Measurements from ENCODE around the gene OR10A2. TPM values are rescaled to one million over a fixed set of nuclear protein-coding genes. Genes with fewer than 3 reads are reported as not detected.
"Not testable (repeated sequence)": the region's sequence is repeated elsewhere in the genome, so short reads cannot be mapped to it uniquely, and the experiment has no call there.

The OR10A2 gene
- total RNA-seq, 4 donors from 2014 or later: not detected

DNA sequence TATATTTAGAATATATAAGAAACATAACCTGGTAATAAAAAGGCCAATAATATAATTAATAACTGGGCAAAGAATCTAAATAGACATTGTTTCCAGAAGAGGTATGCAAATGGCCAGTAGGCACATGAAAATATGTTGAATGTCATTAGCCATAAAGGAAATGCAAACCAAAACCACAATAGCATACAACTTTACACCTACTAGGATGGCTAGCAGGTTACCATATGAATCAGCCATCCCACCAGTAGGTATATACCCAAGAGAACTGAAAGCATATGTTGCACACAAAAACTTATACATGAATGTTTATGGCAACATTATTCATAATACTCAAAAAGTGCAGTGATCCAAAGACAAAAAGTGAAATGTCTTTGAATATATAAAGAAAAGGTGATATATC lies 32.2 kb downstream of the OR10A2 start:
- Histone ChIP-seq H3K4me1 (no peaks in the 10 kb centered on the region), H3K36me3 (no peaks in the 10 kb centered on the region), H3K9me3 (no peaks in the 10 kb centered on the region), H3K27ac (no peak overlapping the region), H3K4me3 (no peak overlapping the region), H3K27me3 (no peaks in the 10 kb centered on the region)
- TF ChIP-seq EP300 (IDR thresholded peaks at IDR 0.05) (no peak), POLR2A (IDR thresholded peaks at IDR 0.05) (no peak), POLR2AphosphoS5 (IDR thresholded peaks at IDR 0.05) (no peak)
- TF ChIP-seq, protein P1, sequence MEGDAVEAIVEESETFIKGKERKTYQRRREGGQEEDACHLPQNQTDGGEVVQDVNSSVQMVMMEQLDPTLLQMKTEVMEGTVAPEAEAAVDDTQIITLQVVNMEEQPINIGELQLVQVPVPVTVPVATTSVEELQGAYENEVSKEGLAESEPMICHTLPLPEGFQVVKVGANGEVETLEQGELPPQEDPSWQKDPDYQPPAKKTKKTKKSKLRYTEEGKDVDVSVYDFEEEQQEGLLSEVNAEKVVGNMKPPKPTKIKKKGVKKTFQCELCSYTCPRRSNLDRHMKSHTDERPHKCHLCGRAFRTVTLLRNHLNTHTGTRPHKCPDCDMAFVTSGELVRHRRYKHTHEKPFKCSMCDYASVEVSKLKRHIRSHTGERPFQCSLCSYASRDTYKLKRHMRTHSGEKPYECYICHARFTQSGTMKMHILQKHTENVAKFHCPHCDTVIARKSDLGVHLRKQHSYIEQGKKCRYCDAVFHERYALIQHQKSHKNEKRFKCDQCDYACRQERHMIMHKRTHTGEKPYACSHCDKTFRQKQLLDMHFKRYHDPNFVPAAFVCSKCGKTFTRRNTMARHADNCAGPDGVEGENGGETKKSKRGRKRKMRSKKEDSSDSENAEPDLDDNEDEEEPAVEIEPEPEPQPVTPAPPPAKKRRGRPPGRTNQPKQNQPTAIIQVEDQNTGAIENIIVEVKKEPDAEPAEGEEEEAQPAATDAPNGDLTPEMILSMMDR (IDR thresholded peaks at IDR 0.05): no peak
- DNase-seq (ENCODE audit: low spot score in 2 of 2): no peak

DNA sequence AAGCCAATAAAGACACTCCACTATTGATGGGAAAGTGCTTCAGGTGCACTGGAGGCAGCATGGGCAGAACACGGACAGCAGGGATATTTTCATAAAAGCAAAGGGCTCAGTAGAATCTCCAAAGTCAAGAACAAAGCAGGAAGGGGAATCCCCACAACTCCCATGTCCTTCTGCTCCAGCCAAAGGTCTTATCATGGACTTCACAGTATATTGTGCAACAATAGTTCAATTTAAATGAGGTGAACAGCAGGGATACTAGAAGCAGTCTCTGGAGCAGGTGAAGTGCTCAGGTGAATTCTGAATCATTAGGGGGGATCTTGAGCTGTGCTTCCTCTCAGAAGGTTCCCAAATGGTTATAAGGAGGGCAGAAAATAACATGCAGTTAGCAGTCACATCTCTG lies 36.1 kb downstream of the OR10A2 start:
- Histone ChIP-seq H3K36me3 (no peaks in the 10 kb centered on the region), H3K9me3 (no peaks in the 10 kb centered on the region), H3K4me3 (no peak overlapping the region), H3K27ac (no peak overlapping the region), H3K27me3 (no peaks in the 10 kb centered on the region), H3K4me1 (no peaks in the 10 kb centered on the region)
- TF ChIP-seq POLR2A (IDR thresholded peaks at IDR 0.05) (no peak), EP300 (IDR thresholded peaks at IDR 0.05) (no peak), POLR2AphosphoS5 (IDR thresholded peaks at IDR 0.05) (no peak)
- TF ChIP-seq, protein P1 (IDR thresholded peaks at IDR 0.05): no peak
- 68% methylated on average over 1 of the region's 1 CpG for WGBS
- no peak for DNase-seq (ENCODE audit: low spot score in 2 of 2)

DNA sequence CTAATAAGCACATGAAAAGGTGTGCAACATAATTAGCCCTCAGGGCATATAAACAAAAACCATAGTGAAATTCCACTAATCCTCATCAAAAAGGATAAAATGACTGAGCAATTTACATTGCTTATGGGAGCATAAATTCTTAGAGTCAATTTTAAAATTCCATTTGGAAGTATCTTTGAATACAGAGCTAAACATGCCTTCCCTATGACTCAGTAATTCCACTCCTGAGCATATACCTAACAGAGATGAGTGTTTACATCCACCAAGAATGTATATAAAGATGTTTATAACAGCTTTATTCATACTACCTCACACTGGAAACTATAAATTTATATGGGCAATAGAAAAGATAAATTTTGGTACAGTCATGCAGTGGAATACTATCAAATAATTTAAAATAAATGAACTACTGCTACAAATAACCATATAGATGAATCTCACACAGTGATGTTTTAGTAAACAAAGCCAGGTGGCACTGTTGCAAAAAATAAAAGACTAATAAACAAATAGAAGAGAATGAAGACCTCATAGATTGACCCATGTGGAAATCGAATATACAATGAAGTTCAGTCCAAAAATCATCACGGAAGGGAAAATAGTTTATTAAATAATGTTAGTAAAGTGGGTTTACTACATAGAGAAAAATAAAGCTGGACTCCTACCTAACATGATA lies 37.6 kb downstream of the OR10A2 start:
- WGBS: 54% methylated on average over 2 of the region's 2 CpGs
- Histone ChIP-seq H3K4me3 (no peak overlapping the region), H3K27me3 (no peaks in the 10 kb centered on the region), H3K27ac (no peak overlapping the region), H3K36me3 (no peaks in the 10 kb centered on the region), H3K9me3 (no peaks in the 10 kb centered on the region), H3K4me1 (no peaks in the 10 kb centered on the region)
- DNase-seq (ENCODE audit: low spot score in 2 of 2): no peak
- TF ChIP-seq POLR2AphosphoS5 (IDR thresholded peaks at IDR 0.05): no peak
- no peak for TF ChIP-seq EP300 (IDR thresholded peaks at IDR 0.05)
- no peak for TF ChIP-seq POLR2A (IDR thresholded peaks at IDR 0.05)
- TF ChIP-seq, protein P1 (IDR thresholded peaks at IDR 0.05): no peak

DNA sequence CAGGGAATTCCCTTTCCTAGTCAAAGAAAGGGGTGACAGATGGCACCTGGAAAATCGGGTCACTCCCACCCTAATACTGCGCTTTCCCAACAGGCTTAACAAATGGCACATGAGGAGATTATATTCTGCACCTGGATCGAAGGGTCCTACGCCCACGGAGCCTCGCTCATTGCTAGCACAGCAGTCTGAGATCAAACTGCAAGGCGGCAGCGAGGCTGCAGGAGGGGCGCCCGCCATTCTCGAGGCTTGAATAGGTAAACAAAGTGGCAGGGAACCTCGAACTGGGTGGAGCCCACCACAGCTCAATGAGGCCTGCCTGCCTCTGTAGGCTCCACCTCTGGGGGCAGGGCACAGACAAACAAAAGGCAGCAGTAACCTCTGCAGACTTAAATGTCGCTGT lies 41.9 kb downstream of the OR10A2 start:
- H3K4me3 ChIP-seq; H3K27me3 ChIP-seq; H3K36me3 ChIP-seq; H3K9me3 ChIP-seq; H3K27ac ChIP-seq; H3K4me1 ChIP-seq; DNase-seq (ENCODE audit: low spot score in 2 of 2): not testable (repeated sequence)
- WGBS: 87% methylated on average over 8 of the region's 13 CpGs

DNA sequence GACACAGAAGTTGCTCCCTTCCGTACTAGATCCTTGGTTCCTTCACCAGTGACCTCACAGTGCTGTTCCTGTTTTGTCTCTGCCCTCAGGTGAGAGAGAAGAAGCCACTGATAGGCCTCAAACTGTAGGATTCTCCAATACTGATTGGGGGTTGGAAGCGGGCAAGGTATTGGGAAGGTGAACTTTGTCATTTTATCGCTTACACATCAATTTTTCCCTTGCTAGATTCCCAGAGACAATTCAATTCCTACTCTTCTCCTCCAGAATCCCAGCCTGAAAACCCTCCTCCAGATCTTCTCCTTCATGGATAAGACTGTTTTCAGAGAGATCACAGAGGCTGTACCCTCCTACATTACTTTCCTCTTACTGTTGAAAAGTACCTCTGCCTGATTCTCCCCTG lies 48.5 kb downstream of the OR10A2 start:
- no peak for DNase-seq (ENCODE audit: low spot score in 2 of 2)
- Histone ChIP-seq H3K4me3 (no peak overlapping the region), H3K27ac (no peak overlapping the region), H3K36me3 (no peaks in the 10 kb centered on the region), H3K9me3 (no peaks in the 10 kb centered on the region), H3K4me1 (no peaks in the 10 kb centered on the region), H3K27me3 (no peaks in the 10 kb centered on the region)
- TF ChIP-seq, protein P1 (IDR thresholded peaks at IDR 0.05): no peak
- TF ChIP-seq EP300 (IDR thresholded peaks at IDR 0.05) (no peak), POLR2AphosphoS5 (IDR thresholded peaks at IDR 0.05) (no peak), POLR2A (IDR thresholded peaks at IDR 0.05) (no peak)
- 94% methylated on average over 3 of the region's 3 CpGs for WGBS

DNA sequence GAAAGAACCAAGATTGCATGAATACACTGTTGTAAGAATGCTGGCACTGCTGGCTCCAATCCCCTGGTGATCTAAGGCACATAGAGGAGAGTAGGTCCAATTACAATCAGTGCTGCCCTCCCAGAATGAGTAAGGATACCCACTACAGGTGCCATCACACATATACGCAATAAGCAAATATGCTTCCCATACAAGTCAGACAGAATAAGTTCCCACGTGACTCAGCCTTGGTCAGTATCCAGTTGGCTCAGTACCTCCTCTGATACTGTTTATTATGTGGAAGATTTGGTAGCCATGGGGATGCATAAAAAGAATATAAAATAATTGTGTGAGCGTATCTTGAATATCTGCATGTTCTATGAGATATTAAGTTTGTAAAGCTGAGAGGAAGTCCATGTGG lies 49.1 kb downstream of the OR10A2 start:
- Histone ChIP-seq H3K4me3 (no peak overlapping the region), H3K9me3 (no peaks in the 10 kb centered on the region), H3K36me3 (no peaks in the 10 kb centered on the region), H3K4me1 (no peaks in the 10 kb centered on the region), H3K27ac (no peak overlapping the region), H3K27me3 (no peaks in the 10 kb centered on the region)
- no peak for TF ChIP-seq EP300 (IDR thresholded peaks at IDR 0.05)
- TF ChIP-seq POLR2AphosphoS5 (IDR thresholded peaks at IDR 0.05): no peak
- TF ChIP-seq POLR2A (IDR thresholded peaks at IDR 0.05): no peak
- TF ChIP-seq, protein P1 (IDR thresholded peaks at IDR 0.05): no peak
- DNase-seq (ENCODE audit: low spot score in 2 of 2): no peak
- WGBS: 36% methylated on average over 3 of the region's 3 CpGs
